Measurements from ENCODE around the gene FIZ1.

Gene FIZ1

DNA sequence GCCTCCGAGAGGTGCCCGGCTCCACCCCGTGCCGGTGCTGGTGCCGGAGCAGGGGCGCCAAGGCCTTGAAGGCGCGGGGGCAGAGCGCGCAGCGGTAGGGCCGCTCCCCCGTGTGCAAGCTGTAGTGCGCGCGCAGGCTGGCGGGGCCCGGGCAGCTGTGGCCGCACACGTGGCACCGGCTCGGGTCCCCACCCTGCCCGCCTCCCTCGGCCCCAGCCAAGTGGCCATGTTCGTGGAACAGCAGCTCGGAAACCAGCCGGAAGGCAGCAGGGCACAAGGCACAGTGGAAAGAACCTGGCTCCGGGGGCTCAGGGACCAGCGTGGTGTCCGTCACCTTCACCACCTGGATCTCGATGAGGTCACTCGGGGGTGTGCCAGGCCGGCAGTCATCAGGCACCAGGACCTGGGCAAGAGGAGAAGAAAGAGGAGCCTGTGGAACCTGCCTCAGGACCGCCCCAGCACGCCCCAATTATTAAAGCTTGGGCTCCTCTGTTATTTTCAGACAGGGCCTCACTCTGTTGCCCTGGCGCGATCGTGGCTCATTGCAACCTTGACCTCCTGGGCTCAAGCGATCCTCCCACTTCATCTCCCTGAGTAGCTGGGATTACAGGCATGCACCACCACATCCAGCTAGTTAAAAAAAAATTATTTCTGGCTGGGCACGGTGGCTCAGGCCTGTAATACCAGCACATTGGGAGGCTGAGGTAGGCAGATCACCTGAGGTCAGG is 23.1 kb upstream of the FIZ1 start:
- Histone ChIP-seq H3K27ac (ENCODE audit: extremely low read depth, low read depth, low read length) (no peak overlapping the region), H3K4me3 (ENCODE audit: low read depth, low read length) (no peak overlapping the region), H3K4me1 (ENCODE audit: control insufficient read depth, insufficient read depth, low read length) (peaks cover 5% of the 10 kb centered on the region), H3K36me3 (ENCODE audit: control insufficient read depth in 2 of 2, insufficient read depth in 1 of 2, low read length in 2 of 2) (peaks cover 2 to 5% of the 10 kb centered on the region in 2 experiments; a peak in 2 of 3 replicates), H3K9me3 (ENCODE audit: control insufficient read depth, insufficient read depth, low read depth, low read length) (no peaks in the 10 kb centered on the region)
- POLR2A ChIA-PET: interaction anchor here (0.5 to 9.1 kb wide), 3 partner anchors 17 to 519 kb away, joined by 3 to 75 read pairs (median 5); partner anchors contain the start of genes FIZ1, ZNF444 and ZNF865
- CTCF ChIA-PET: interaction anchor here (0.9 to 5.3 kb wide), 7 partner anchors 9 to 155 kb away, joined by 3 to 30 read pairs (median 4); partner anchors contain the start of gene ZNF865
- TF ChIP-seq ZNF23 (tag by site-specific recombination; IDR thresholded peaks at IDR 0.05; ENCODE audit: borderline replicate concordance) (no peak), ZNF510 (tag by site-specific recombination; IDR thresholded peaks at IDR 0.05; ENCODE audit: insufficient replicate concordance) (no peak), ZNF558 (tag by site-specific recombination; IDR thresholded peaks at IDR 0.05) (no peak), KLF8 (tag by site-specific recombination; IDR thresholded peaks at IDR 0.05) (no peak), ZNF560 (tag by site-specific recombination; IDR thresholded peaks at IDR 0.05; ENCODE audit: borderline replicate concordance) (no peak), ZBTB21 (tag by site-specific recombination; IDR thresholded peaks at IDR 0.05) (no peak), ZNF843 (tag by site-specific recombination; IDR thresholded peaks at IDR 0.05) (no peak), ZNF2 (tag by site-specific recombination; IDR thresholded peaks at IDR 0.05) (no peak), ZNF239 (tag by site-specific recombination; IDR thresholded peaks at IDR 0.05) (no peak), ZNF670 (tag by site-specific recombination; IDR thresholded peaks at IDR 0.05; ENCODE audit: low read depth) (no peak), ZNF623 (tag by site-specific recombination; IDR thresholded peaks at IDR 0.05) (no peak), ZNF513 (tag by site-specific recombination; IDR thresholded peaks at IDR 0.05) (no peak)
- TF ChIP-seq, protein P1, sequence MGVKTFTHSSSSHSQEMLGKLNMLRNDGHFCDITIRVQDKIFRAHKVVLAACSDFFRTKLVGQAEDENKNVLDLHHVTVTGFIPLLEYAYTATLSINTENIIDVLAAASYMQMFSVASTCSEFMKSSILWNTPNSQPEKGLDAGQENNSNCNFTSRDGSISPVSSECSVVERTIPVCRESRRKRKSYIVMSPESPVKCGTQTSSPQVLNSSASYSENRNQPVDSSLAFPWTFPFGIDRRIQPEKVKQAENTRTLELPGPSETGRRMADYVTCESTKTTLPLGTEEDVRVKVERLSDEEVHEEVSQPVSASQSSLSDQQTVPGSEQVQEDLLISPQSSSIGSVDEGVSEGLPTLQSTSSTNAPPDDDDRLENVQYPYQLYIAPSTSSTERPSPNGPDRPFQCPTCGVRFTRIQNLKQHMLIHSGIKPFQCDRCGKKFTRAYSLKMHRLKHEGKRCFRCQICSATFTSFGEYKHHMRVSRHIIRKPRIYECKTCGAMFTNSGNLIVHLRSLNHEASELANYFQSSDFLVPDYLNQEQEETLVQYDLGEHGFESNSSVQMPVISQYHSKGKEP (tag by site-specific recombination; IDR thresholded peaks at IDR 0.05): no peak

- H3K4me1 ChIP-seq (ENCODE audit: control insufficient read depth, insufficient read depth, low read length): peaks cover 5% of the 10 kb centered on the region
- H3K4me3 ChIP-seq (ENCODE audit: low read depth, low read length): no peak overlapping the region
- no peak for TF ChIP-seq ELK4 (IDR thresholded peaks at IDR 0.05; ENCODE audit: borderline replicate concordance, low read depth, low read length)
- no peak for TF ChIP-seq ZBTB11 (tag by site-specific recombination; conservative IDR thresholded peaks at IDR 0.05; ENCODE audit: low read depth)
- TF ChIP-seq, protein P2, sequence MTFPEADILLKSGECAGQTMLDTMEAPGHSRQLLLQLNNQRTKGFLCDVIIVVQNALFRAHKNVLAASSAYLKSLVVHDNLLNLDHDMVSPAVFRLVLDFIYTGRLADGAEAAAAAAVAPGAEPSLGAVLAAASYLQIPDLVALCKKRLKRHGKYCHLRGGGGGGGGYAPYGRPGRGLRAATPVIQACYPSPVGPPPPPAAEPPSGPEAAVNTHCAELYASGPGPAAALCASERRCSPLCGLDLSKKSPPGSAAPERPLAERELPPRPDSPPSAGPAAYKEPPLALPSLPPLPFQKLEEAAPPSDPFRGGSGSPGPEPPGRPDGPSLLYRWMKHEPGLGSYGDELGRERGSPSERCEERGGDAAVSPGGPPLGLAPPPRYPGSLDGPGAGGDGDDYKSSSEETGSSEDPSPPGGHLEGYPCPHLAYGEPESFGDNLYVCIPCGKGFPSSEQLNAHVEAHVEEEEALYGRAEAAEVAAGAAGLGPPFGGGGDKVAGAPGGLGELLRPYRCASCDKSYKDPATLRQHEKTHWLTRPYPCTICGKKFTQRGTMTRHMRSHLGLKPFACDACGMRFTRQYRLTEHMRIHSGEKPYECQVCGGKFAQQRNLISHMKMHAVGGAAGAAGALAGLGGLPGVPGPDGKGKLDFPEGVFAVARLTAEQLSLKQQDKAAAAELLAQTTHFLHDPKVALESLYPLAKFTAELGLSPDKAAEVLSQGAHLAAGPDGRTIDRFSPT (tag by site-specific recombination; IDR thresholded peaks at IDR 0.05): no peak
- no peak for TF ChIP-seq ZNF501 (tag by site-specific recombination; IDR thresholded peaks at IDR 0.05)
- TF ChIP-seq ZNF138 (tag by site-specific recombination; IDR thresholded peaks at IDR 0.05; ENCODE audit: borderline replicate concordance): no peak
- no peak for TF ChIP-seq ZNF121 (tag by site-specific recombination; IDR thresholded peaks at IDR 0.05)
- no peak for TF ChIP-seq ZNF624 (tag by site-specific recombination; IDR thresholded peaks at IDR 0.05)
- TF ChIP-seq BCL11B (tag by site-specific recombination; IDR thresholded peaks at IDR 0.05; ENCODE audit: low read depth): no peak
- TF ChIP-seq ZNF37A (tag by site-specific recombination; IDR thresholded peaks at IDR 0.05): no peak
- ChIA-PET POLR2A (interaction anchor here (9.1 kb wide), 1 partner anchor 16 kb away, joined by 75 read pairs; the partner anchor contains the start of gene ZNF865), CTCF (interaction anchor here (4.6 kb wide), 1 partner anchor 15 kb away, joined by 29 read pairs; the partner anchor contains the start of gene ZNF865)
- H3K9me3 ChIP-seq (ENCODE audit: control insufficient read depth, insufficient read depth, low read depth, low read length): no peaks in the 10 kb centered on the region
- H3K36me3 ChIP-seq (ENCODE audit: control insufficient read depth in 2 of 2, insufficient read depth in 1 of 2, low read length in 2 of 2): peaks cover 5 to 7% of the 10 kb centered on the region in 2 experiments; a peak in 2 of 3 replicates
- no peak overlapping the region for H3K27ac ChIP-seq (ENCODE audit: extremely low read depth, low read depth, low read length)
Observed at GRCh38 chr19:55621673-55622231, 22.4 kb upstream of the FIZ1 start.

Measured in HEK293 (cell line).